ENCODE results near the gene SETD7. TPM values are rescaled to one million over a fixed set of nuclear protein-coding genes. Genes with fewer than 3 reads are reported as not detected.
"Not testable (repeated sequence)": the region's sequence is repeated elsewhere in the genome, so short reads cannot be mapped to it uniquely, and the experiment has no call there.

SETD7 gene
- total and polyA plus RNA-seq, 2 donors (not counting 1 experiment from before 2014, with no cell fraction given), result 37.5 to 80.8 TPM

DNA sequence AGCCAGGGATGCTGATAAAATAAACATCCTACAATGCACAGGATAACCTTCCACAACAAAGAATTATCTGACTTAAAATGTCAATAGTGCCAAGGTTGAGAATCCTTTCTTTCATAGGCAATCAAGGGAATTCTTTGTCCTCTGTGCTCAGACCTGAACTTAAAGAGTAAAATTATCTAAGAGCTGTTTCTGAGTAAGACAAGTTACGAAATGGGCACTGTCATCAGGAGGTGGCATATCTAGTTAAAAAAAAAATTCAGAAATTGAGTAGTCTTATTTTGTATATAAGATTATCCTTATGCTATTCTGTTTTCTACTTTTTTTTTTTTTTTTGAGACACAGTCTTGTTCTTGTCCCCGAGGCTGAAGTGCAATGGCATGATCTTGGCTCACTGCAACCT is 105.4 kb downstream of the SETD7 start:
- DNase-seq (ENCODE audit: low read depth in 2 of 2), result no peak

DNA sequence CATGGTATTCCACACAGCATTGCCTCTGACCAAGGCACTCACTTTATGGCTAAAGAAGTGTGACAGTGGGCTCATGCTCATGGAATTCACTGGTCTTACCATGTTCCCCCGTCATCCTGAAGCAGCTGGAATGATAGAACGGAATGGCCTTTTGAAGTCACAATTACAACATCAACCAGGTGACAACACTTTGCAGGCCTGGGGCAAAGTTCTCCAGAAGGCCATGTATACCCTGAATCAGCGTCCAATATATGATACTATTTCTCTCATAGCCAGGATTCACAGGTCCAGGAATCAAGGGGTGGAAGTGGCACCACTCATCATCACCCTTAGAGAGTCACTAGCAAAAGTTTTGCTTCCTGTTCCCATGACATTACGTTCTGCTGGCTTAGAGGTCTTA is 108.9 kb downstream of the SETD7 start:
- not testable (repeated sequence) for H3K9me3 ChIP-seq (ENCODE audit: control insufficient read depth, insufficient read depth, low read depth, low read length); H3K27ac ChIP-seq (ENCODE audit: insufficient read depth, low read length); H3K4me1 ChIP-seq (ENCODE audit: control insufficient read depth, extremely low read depth, insufficient read depth, low read length); H3K4me2 ChIP-seq (ENCODE audit: extremely low read depth, insufficient read depth, low read length); H3K9ac ChIP-seq (ENCODE audit: insufficient read depth, low read length); DNase-seq (ENCODE audit: low read depth in 2 of 2); H3K79me2 ChIP-seq (ENCODE audit: control insufficient read depth, insufficient read depth, low read length); H4K20me1 ChIP-seq (ENCODE audit: control insufficient read depth, extremely low read depth, insufficient read depth, low read length); H3K4me3 ChIP-seq (replicated peaks in 1 of 4; ENCODE audit: control extremely low read depth in 1 of 4, insufficient read depth in 1 of 4, low read depth in 3 of 4, low read length in 4 of 4); H3K36me3 ChIP-seq (ENCODE audit: control insufficient read depth, insufficient read depth, low read length); H2AFZ ChIP-seq (ENCODE audit: low read length); H3K27me3 ChIP-seq (ENCODE audit: control insufficient read depth, insufficient read depth, low read length)

More for the DNA sequence above, 105.4 kb downstream of the SETD7 start:
- Histone ChIP-seq H3K9ac (ENCODE audit: insufficient read depth, low read length) (no peak overlapping the region), H3K36me3 (ENCODE audit: control insufficient read depth, insufficient read depth, low read length) (no peaks in the 10 kb centered on the region), H3K27me3 (ENCODE audit: control insufficient read depth, insufficient read depth, low read length) (no peaks in the 10 kb centered on the region), H3K27ac (ENCODE audit: insufficient read depth, low read length) (no peak overlapping the region), H4K20me1 (ENCODE audit: control insufficient read depth, extremely low read depth, insufficient read depth, low read length) (no peaks in the 10 kb centered on the region), H3K9me3 (ENCODE audit: control insufficient read depth, insufficient read depth, low read depth, low read length) (no peaks in the 10 kb centered on the region), H3K4me2 (ENCODE audit: extremely low read depth, insufficient read depth, low read length) (no peak overlapping the region), H3K4me3 (replicated peaks in 1 of 4; ENCODE audit: control extremely low read depth in 1 of 4, insufficient read depth in 1 of 4, low read depth in 3 of 4, low read length in 4 of 4) (no peak overlapping the region), H3K4me1 (ENCODE audit: control insufficient read depth, extremely low read depth, insufficient read depth, low read length) (peaks cover 10% of the 10 kb centered on the region), H3K79me2 (ENCODE audit: control insufficient read depth, insufficient read depth, low read length) (peaks cover 18% of the 10 kb centered on the region), H2AFZ (ENCODE audit: low read length) (no peak overlapping the region)
- TF ChIP-seq EZH2 (IDR thresholded peaks at IDR 0.05; ENCODE audit: low read length, missing control alignments), result no peak
- TF ChIP-seq, protein P1, sequence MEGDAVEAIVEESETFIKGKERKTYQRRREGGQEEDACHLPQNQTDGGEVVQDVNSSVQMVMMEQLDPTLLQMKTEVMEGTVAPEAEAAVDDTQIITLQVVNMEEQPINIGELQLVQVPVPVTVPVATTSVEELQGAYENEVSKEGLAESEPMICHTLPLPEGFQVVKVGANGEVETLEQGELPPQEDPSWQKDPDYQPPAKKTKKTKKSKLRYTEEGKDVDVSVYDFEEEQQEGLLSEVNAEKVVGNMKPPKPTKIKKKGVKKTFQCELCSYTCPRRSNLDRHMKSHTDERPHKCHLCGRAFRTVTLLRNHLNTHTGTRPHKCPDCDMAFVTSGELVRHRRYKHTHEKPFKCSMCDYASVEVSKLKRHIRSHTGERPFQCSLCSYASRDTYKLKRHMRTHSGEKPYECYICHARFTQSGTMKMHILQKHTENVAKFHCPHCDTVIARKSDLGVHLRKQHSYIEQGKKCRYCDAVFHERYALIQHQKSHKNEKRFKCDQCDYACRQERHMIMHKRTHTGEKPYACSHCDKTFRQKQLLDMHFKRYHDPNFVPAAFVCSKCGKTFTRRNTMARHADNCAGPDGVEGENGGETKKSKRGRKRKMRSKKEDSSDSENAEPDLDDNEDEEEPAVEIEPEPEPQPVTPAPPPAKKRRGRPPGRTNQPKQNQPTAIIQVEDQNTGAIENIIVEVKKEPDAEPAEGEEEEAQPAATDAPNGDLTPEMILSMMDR (conservative IDR thresholded peaks at IDR 0.05 in 1 of 2, IDR thresholded peaks at IDR 0.05 in 1 of 2; ENCODE audit: low read depth in 1 of 2, low read length in 2 of 2), result no peak

Other genes starting within 250 kb of the SETD7 start
- 11.7 and 12.3 TPM in 2 replicates for gene RAB33B, start 102.1 kb downstream of the SETD7 start, total RNA-seq
- 6.5 and 11.4 TPM in 2 replicates for gene RAB33B, start 102.1 kb downstream of the SETD7 start, polyA plus RNA-seq
- 4.6 and 5.3 TPM in 2 replicates for gene MGST2, start 109.6 kb upstream of the SETD7 start, total RNA-seq
- gene MGST2, start 109.6 kb upstream of the SETD7 start, polyA plus RNA-seq, result 3.1 and 20.1 TPM in 2 replicates

Measured in fibroblast of lung (primary cell).